KG1 (cell line): ENCODE measurements around the gene MDN1.
"Not testable (repeated sequence)": the region's sequence is repeated elsewhere in the genome, so short reads cannot be mapped to it uniquely, and the experiment has no call there.

Experiments used
- DNase-seq: peaks from one replicate; lab custom pipeline; 2025; lab: John Stamatoyannopoulos, UW

Gene MDN1

GRCh38 chr6:89655122-89655521, 164.5 kb downstream of the MDN1 start:
- no peak for DNase-seq

DNA sequence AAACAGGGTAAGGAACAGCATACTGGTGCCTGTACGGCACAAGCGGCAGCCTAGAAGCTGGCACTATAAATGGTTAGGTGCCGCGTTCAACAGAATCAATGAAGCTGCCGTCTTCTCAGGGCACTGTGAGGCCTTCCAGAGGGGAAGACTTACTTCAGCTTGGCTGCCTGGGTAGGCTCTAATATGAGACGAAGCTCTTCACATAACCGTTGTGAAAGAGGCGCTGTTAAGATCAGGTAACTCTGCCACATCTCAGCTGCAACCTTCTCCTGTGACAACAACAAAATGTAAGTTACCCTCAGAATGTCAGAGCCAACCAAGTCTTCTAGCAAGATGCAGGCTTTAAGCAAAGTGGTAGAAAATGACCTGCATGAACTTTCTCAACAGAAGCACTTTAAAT, 169.0 kb downstream of the MDN1 start:
- no peak for DNase-seq

GRCh38 chr6:89649682-89650081, 169.9 kb downstream of the MDN1 start:
- DNase-seq: no peak

- DNase-seq: no peak
These were observed 174.7 kb downstream of the MDN1 start for GRCh38 chr6:89644864-89645263.

GRCh38 chr6:89643406-89643805, 176.2 kb downstream of the MDN1 start:
- no peak for DNase-seq

GRCh38 chr6:89642956-89643355, 176.6 kb downstream of the MDN1 start:
- DNase-seq: no peak

DNA sequence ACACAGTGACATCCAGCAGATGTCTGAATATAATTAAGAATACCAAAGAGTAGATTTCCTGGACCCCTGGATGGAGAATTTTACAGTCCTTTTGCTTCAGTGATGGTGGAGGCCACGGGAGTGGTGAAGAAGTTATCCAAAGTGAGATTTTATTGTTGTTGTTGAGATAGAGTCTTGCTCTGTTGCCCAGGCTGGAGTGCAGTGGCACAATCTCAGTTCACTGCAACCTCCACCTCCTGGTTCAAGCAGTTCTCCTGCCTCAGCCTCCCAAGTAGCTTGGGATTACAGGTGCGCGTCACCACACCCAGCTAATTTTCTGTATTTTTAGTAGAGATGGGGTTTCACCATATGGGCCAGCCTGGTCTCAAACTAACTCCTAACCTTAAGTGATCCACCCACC, 178.0 kb downstream of the MDN1 start:
- DNase-seq: not testable (repeated sequence)

- DNase-seq: no peak
These were observed 178.8 kb downstream of the MDN1 start for GRCh38 chr6:89640804-89641203.

- DNase-seq: peak; percentile 87
These were observed 181.0 kb downstream of the MDN1 start, which contains the start of gene LYRM2 for GRCh38 chr6:89638320-89639195. Gene LYRM2 (minus strand): TSS chr6:89638747. CDS start chr6:89638716, 31 bp downstream.

DNA sequence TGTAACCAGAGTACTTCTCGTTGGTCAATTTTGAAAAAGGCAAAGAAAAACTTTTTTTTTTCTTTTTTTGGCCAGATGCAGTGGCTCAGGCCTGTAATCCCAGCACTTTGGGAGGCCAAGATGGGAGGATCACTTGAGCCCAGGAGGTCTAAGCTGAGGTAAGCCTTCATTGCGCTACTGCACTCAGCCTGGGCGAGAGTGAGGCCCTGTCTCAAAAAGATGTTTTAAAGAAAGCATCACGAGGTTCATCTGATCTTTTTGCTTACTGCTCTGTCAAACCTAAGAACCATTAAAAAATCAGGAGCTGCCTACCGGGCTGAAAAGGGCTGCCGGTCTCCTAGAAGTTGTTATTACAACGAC, 181.7 kb downstream of the MDN1 start:
- DNase-seq: no peak

DNA sequence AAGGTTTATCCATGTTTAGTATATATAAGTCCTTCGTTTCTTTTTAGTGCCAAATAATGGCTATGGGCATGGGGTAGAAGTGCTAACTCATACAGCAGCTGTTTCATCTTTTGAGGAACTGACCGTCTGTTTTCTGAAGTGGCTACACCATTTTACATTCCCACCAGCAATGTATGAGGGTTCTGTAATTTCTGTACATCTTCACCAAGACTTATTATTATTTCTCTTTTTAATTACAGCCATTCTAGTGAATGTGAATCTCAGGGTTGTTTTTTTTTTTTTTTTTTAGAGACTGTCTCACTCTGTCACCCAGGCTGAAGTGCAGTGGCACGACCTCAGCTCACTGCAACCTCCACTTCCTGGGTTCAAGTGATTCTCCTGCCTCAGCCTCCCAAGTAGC, 183.2 kb downstream of the MDN1 start:
- DNase-seq: not testable (repeated sequence)

DNA sequence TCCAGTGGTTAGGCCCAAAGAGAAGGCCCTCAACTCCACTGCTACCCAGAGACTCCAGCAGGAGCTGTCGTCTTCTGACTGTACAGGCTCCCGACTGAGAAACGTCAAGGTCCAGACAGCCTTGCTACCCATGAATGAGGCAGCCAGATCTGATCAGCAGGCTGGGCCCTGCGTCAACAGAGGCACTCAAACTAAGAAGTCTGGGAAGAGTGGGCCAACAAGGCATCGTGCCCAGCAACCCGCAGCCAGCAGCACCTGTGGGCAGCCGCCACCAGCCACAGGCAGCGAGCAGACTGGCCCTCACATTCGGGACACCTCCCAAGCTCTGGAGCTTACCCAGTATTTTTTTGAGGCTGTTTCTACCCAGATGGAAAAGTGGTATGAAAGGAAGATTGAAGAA, 189.1 kb downstream of the MDN1 start:
- no peak for DNase-seq

DNA sequence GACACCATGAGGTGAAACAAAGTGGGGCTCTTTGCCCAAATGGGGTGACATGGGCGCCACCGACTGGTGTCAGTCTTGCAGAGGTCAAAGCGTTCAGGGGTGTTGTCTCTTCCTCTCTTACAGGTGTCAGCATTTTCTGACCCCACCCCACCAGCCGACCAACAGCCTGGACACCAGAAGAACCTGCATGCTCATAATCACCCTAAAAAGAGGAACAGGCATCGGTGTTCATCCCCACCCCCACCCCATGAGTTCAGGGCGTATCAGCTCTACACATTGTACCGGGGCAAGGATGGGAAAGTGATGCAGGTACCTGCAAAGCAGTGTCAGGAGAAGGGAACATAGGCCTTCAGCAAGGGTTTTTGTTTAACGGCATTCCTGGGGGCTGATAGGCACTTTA, 195.8 kb downstream of the MDN1 start:
- DNase-seq: no peak

DNA sequence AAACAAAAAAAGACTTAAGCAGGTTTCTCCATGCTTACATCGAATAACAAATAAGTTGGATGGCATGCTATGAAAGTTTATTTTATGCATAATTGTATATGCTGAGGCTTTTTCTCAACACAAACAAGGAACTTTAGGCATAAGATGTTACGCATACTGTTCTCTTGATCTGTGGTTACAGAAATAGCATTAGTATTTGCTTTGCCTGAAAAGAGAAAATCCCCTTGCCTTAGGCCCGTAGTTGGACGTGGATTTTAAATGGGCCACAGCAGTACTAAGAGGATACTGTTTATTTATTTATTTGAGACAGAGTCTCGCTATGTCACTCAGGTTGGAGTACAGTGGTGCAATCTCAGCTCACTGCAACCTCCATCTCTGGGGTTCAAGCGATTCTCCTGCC, 200.0 kb downstream of the MDN1 start:
- DNase-seq: no peak

DNA sequence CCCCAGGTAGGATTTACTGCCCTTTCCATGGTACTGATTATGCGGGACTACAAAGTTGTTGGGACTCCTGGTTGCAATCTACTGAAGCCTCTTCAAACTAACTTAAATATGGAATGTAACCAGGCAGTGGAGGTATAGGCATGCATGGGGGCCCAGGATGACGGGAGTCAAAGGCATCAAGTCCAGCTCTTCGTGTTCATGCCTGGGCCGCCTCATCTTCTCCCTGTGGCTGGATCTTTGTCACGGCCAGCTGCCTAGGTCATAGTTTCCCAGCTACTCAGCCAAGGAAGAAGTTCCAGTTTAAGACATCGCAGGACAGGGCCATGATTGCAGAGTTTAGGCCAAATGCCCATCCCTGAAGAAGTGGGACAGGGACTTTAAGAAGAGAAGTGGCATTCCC, 201.6 kb downstream of the MDN1 start:
- no peak for DNase-seq

DNA sequence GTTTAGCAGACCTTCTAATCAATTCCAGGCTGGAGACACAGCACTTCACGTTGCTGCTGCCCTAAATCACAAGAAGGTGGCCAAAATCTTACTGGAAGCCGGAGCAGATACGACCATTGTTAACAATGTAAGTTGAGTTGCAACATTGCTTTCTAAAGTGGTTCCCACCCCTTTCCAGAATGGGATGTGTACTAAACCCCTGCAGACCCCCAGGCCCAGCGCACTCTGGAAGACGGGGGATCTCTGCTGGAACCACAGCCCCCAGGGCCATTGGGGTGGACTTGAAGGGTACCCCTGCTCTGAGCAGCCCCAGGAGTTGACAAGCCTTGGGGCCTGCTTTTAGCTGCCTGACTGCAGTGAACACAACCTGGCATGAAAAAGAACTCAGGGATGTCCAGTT, 203.1 kb downstream of the MDN1 start:
- no peak for DNase-seq

- no peak for DNase-seq
These were observed 203.7 kb downstream of the MDN1 start for GRCh38 chr6:89615882-89616281.

DNA sequence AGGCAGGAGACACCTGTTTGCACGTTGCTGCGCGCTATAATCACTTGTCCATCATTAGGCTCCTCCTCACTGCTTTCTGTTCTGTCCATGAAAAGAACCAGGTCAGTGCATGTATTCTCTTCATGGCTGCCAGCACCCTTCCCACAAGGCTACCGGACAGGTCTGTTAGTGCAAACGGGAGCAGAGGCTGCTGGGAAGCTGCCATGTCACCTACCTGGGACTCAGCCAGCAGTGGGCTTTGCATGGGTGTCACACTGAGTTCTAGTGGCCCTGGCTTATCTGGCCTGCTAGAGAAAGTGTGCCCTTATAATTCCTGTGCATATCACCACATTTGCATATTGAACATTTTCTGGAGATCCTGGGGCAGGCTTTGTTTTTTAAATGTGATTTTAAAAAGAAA, 205.8 kb downstream of the MDN1 start:
- no peak for DNase-seq

DNA sequence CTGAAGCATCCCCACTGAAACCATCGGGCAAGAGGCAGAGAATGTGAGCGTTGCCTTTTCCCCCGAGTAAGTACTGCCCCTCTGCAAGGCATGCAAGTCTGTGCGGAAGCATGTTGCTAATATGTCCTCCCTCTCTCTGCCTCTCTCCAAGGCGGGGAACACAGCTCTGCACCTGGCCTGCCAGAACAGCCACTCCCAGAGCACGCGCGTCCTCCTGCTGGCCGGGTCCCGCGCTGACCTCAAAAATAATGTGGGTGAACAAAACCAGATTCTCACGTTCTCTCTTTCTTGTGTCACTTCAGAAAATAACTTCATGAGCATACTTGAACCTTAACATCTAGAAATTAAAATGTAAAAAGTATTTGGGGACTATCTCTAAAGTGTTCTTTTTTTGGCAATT, 207.5 kb downstream of the MDN1 start:
- no peak for DNase-seq

- no peak for DNase-seq
These were observed 207.9 kb downstream of the MDN1 start for GRCh38 chr6:89611666-89612065.

GRCh38 chr6:89610149-89610642, 209.4 kb downstream of the MDN1 start:
- DNase-seq: peak; percentile 47

DNA sequence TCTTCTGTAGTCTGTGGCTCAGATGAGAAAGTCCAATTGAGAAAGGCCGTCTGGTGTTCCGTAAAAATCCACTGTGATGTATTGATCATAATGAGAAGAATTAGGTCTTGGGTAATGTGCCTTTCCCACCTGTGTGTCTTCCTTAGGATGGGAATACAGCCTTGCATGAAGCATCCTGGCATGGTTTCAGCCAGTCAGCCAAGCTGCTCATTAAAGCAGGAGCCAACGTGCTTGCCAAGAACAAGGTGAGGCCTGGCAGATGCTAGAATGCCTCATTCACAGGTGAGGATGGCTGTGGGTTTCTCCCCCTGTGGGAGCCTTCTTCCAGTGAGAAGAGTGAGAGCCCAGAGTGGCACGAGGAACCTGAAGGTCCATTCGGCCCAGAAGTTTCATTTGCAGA, 213.7 kb downstream of the MDN1 start:
- DNase-seq: no peak

DNA sequence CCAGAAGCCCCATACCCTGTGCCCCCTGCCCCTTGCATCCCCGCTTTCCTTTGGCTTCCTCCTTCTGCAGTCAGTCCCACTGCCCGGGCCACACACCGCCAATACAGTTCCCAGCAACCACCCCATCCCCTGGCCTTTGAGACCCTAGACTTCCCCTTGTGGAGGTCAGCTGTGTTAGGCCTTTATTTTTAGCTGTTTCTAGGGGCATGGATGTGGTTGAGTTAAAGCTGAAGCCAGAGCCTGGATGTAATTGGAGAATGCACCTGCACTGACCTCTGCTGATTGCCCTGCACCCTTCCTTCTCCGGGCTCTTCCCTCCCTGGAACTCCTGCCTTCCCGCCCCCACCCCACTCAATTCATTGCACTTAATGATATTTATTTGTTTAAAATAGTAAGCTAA, 214.9 kb downstream of the MDN1 start:
- DNase-seq: no peak

DNA sequence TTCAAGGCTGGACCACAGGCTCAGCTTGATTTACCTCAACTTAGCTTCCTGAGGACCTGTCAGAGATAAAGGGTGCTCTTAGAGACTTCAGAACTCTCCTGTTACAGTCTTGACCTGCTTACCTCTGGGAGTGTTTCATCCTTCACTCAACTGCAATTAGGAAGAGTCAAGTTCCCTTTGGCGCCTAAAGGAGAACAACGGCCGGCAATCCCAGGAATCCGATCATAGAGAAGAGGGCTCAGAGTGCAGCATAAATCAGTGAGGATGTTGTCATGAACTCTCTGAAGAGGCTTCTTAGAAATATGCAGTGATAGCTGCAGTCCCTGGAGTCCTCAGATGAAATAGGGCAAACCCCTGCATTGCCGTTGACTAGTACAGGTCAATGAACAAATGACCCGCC, 217.4 kb downstream of the MDN1 start:
- DNase-seq: no peak
